ENCODE measurements around the gene HS3ST4.
A peak's percentile ranks its signal among the peaks of the same experiment; 100 is the strongest.
"Not testable (repeated sequence)": the region's sequence is repeated elsewhere in the genome, so short reads cannot be mapped to it uniquely, and the experiment has no call there.

The HS3ST4 gene

GRCh38 chr16:26005336-26005735 is 313.6 kb downstream of the HS3ST4 start:
- H3K36me3 ChIP-seq (ENCODE audit: control insufficient read depth in 5 of 5, insufficient read depth in 5 of 5, low read length in 5 of 5) = no peaks in the 10 kb centered on the region
- H3K4me1 ChIP-seq (ENCODE audit: control insufficient read depth in 5 of 5, insufficient read depth in 5 of 5, low read length in 5 of 5) = no peaks in the 10 kb centered on the region
- no peak overlapping the region for H3K4me3 ChIP-seq (ENCODE audit: low read depth in 1 of 5, low read length in 5 of 5)
- H3K27me3 ChIP-seq (ENCODE audit: control insufficient read depth in 5 of 5, insufficient read depth in 4 of 5, low read length in 5 of 5) = no peaks in the 10 kb centered on the region
- peaks cover 6 to 35% (median 13%) of the 10 kb centered on the region in 5 donors for H3K9me3 ChIP-seq (ENCODE audit: control insufficient read depth in 5 of 5, low read length in 5 of 5)
- H3K27ac ChIP-seq (ENCODE audit: low read depth, low read length) = no peak overlapping the region
- H3K9ac ChIP-seq (ENCODE audit: low read length in 5 of 5) = no peak overlapping the region

DNA sequence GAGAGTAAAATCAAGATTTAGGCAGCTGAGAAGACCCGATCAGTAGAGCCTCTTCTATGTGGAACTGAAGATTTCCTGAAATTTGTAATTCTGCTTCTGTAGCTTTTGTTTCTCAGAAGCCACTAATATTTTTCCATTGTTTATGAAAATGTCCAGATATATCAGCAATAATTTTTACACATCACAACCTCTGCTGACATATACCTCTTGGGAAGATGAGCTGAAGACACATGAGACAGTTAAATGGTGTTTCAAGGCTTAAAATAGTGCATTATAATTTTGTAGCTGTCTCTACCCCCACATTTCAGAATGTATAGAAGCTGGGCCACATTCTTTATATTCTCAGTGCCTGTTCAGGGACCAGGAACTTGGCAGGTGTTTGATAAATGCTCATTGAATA is 320.6 kb downstream of the HS3ST4 start:
- no peak overlapping the region for H3K27ac ChIP-seq (ENCODE audit: low read depth, low read length)
- H3K9ac ChIP-seq (ENCODE audit: low read length in 5 of 5) = no peak overlapping the region
- H3K9me3 ChIP-seq (ENCODE audit: control insufficient read depth in 5 of 5, low read length in 5 of 5) = peaks cover 7 to 31% (median 24%) of the 10 kb centered on the region in 5 donors
- no peaks in the 10 kb centered on the region for H3K36me3 ChIP-seq (ENCODE audit: control insufficient read depth in 5 of 5, insufficient read depth in 5 of 5, low read length in 5 of 5)
- no peaks in the 10 kb centered on the region for H3K27me3 ChIP-seq (ENCODE audit: control insufficient read depth in 5 of 5, insufficient read depth in 4 of 5, low read length in 5 of 5)
- H3K4me3 ChIP-seq (ENCODE audit: low read depth in 1 of 5, low read length in 5 of 5) = no peak overlapping the region
- H3K4me1 ChIP-seq (ENCODE audit: control insufficient read depth in 5 of 5, insufficient read depth in 5 of 5, low read length in 5 of 5) = no peaks in the 10 kb centered on the region

DNA sequence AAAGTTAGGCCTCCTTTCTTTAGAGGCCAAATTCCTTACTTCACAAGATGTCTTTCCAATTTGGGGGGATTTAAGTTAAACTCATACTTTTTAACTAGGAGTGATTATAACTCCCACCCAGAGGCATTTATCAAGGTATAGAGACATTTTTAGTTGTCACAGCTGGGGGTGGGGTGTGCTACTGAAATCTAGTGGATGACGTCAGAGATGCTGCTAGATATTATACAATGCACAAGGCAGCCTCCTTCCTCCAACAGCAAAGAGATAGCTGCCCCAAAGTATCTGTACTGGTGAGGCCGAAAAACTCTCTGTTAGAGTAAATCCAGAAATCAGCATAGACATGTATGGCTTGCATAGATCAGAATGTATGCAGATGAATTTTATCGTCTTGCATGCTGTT is 324.0 kb downstream of the HS3ST4 start:
- Histone ChIP-seq H3K36me3 (ENCODE audit: control insufficient read depth in 5 of 5, insufficient read depth in 5 of 5, low read length in 5 of 5) (no peaks in the 10 kb centered on the region), H3K9ac (ENCODE audit: low read length in 5 of 5) (no peak overlapping the region), H3K4me3 (ENCODE audit: low read depth in 1 of 5, low read length in 5 of 5) (no peak overlapping the region), H3K4me1 (ENCODE audit: control insufficient read depth in 5 of 5, insufficient read depth in 5 of 5, low read length in 5 of 5) (no peaks in the 10 kb centered on the region), H3K27me3 (ENCODE audit: control insufficient read depth in 5 of 5, insufficient read depth in 4 of 5, low read length in 5 of 5) (peaks cover 0 to 6% (median 0%) of the 10 kb centered on the region in 5 donors), H3K27ac (ENCODE audit: low read depth, low read length) (no peak overlapping the region), H3K9me3 (ENCODE audit: control insufficient read depth in 5 of 5, low read length in 5 of 5) (peaks cover 8 to 30% (median 24%) of the 10 kb centered on the region in 5 donors)

DNA sequence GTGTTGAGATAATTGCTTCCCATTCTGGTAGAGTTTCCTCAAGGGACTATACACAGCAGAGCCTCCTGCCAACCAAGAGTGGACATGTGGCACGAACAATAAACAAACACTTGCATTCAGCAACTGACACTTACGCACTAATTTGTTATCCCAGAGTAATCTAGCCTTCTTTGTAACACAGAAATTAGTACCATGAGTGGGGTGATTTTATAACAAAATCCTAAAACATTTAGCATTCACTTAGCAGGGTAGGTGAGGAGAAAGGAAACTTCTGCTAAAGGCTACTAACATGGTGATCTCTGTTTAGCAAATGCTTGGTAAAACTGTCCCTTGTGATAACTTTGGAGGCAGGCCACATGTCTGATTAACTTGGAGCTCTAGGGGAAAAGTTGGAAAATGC is 325.2 kb downstream of the HS3ST4 start:
- no peaks in the 10 kb centered on the region for H3K4me1 ChIP-seq (ENCODE audit: control insufficient read depth in 5 of 5, insufficient read depth in 5 of 5, low read length in 5 of 5)
- H3K9ac ChIP-seq (ENCODE audit: low read length in 5 of 5) = no peak overlapping the region
- H3K4me3 ChIP-seq (ENCODE audit: low read depth in 1 of 5, low read length in 5 of 5) = peak overlapping the region in 1 of 5 donors; percentile 12
- peaks cover 0 to 6% (median 0%) of the 10 kb centered on the region in 5 donors for H3K27me3 ChIP-seq (ENCODE audit: control insufficient read depth in 5 of 5, insufficient read depth in 4 of 5, low read length in 5 of 5)
- H3K9me3 ChIP-seq (ENCODE audit: control insufficient read depth in 5 of 5, low read length in 5 of 5) = peaks cover 8 to 30% (median 24%) of the 10 kb centered on the region in 5 donors
- no peaks in the 10 kb centered on the region for H3K36me3 ChIP-seq (ENCODE audit: control insufficient read depth in 5 of 5, insufficient read depth in 5 of 5, low read length in 5 of 5)
- H3K27ac ChIP-seq (ENCODE audit: low read depth, low read length) = no peak overlapping the region

- Histone ChIP-seq H3K4me1 (ENCODE audit: control insufficient read depth in 5 of 5, insufficient read depth in 5 of 5, low read length in 5 of 5) (no peaks in the 10 kb centered on the region), H3K9me3 (ENCODE audit: control insufficient read depth in 5 of 5, low read length in 5 of 5) (peaks cover 8 to 30% (median 21%) of the 10 kb centered on the region in 5 donors), H3K9ac (ENCODE audit: low read length in 5 of 5) (no peak overlapping the region), H3K27ac (ENCODE audit: low read depth, low read length) (no peak overlapping the region), H3K27me3 (ENCODE audit: control insufficient read depth in 5 of 5, insufficient read depth in 4 of 5, low read length in 5 of 5) (peaks cover 0 to 6% (median 0%) of the 10 kb centered on the region in 5 donors), H3K36me3 (ENCODE audit: control insufficient read depth in 5 of 5, insufficient read depth in 5 of 5, low read length in 5 of 5) (no peaks in the 10 kb centered on the region), H3K4me3 (ENCODE audit: low read depth in 1 of 5, low read length in 5 of 5) (no peak overlapping the region)
These were observed 327.9 kb downstream of the HS3ST4 start for GRCh38 chr16:26019381-26020242.

DNA sequence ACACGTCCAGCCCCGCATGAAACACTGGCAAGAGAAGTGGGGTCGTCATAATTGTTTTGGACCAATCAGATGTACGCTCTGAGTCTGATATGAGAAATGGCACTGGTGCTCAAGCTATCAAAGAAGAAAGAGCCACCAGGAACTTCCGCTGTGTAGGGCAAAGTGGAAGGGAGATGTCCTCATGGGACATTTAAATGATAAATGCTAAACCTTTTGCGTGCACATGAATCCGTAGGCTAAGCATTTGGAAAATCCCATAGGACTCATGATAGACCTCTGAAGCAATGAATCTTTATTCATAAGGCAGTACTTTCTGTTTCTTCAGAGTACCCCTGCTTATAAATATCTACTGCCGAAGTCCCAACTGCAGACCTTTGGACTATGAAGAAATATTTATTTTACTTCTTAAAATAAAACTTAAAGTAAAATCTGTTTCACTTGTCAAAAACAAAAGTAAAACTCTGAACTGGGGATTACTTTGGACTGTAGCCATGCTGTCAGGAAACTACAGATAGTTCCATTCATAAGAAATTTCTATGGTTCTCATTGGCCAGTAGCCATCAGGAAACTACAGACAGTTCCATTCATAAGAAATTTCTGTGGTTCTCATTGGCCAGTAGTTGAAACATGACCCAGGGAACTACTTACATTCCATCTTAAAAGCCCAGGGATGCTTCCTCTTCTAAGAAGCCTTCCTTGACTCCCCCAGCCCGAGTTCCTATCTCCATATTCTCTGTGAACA is 335.1 kb downstream of the HS3ST4 start:
- H3K36me3 ChIP-seq (ENCODE audit: control insufficient read depth in 5 of 5, insufficient read depth in 5 of 5, low read length in 5 of 5) = no peaks in the 10 kb centered on the region
- H3K4me1 ChIP-seq (ENCODE audit: control insufficient read depth in 5 of 5, insufficient read depth in 5 of 5, low read length in 5 of 5) = peaks cover 0 to 6% (median 0%) of the 10 kb centered on the region in 5 donors
- no peaks in the 10 kb centered on the region for H3K9me3 ChIP-seq (ENCODE audit: control insufficient read depth in 5 of 5, low read length in 5 of 5)
- H3K27me3 ChIP-seq (ENCODE audit: control insufficient read depth in 5 of 5, insufficient read depth in 4 of 5, low read length in 5 of 5) = peaks cover 0 to 3% (median 0%) of the 10 kb centered on the region in 5 donors
- H3K27ac ChIP-seq (ENCODE audit: low read depth, low read length) = no peak overlapping the region
- no peak overlapping the region for H3K9ac ChIP-seq (ENCODE audit: low read length in 5 of 5)
- H3K4me3 ChIP-seq (ENCODE audit: low read depth in 1 of 5, low read length in 5 of 5) = no peak overlapping the region

DNA sequence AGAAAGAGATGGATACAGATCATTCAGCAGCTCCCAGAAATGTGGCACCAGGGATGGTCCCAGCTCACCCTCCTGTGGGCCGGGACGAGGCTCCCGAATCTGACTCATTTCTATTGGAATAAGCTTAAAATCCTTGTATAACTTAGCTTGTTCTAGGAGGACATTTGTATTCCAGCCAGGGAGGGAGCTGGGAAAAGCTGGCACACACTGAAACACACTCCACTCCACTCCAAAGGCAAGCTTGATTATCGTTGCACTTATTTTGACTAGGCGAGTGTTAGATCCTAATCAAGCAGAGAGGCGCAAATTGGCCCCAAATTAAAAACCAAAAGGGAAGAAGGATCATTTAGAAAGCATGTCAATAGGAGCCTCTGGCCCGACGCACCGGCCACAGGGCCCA is 339.5 kb downstream of the HS3ST4 start:
- no peak overlapping the region for H3K9ac ChIP-seq (ENCODE audit: low read length in 5 of 5)
- no peak overlapping the region for H3K27ac ChIP-seq (ENCODE audit: low read depth, low read length)
- H3K4me1 ChIP-seq (ENCODE audit: control insufficient read depth in 5 of 5, insufficient read depth in 5 of 5, low read length in 5 of 5) = peaks cover 0 to 6% (median 0%) of the 10 kb centered on the region in 5 donors
- no peak overlapping the region for H3K4me3 ChIP-seq (ENCODE audit: low read depth in 1 of 5, low read length in 5 of 5)
- no peaks in the 10 kb centered on the region for H3K9me3 ChIP-seq (ENCODE audit: control insufficient read depth in 5 of 5, low read length in 5 of 5)
- H3K27me3 ChIP-seq (ENCODE audit: control insufficient read depth in 5 of 5, insufficient read depth in 4 of 5, low read length in 5 of 5) = peaks cover 0 to 3% (median 0%) of the 10 kb centered on the region in 5 donors
- H3K36me3 ChIP-seq (ENCODE audit: control insufficient read depth in 5 of 5, insufficient read depth in 5 of 5, low read length in 5 of 5) = no peaks in the 10 kb centered on the region

DNA sequence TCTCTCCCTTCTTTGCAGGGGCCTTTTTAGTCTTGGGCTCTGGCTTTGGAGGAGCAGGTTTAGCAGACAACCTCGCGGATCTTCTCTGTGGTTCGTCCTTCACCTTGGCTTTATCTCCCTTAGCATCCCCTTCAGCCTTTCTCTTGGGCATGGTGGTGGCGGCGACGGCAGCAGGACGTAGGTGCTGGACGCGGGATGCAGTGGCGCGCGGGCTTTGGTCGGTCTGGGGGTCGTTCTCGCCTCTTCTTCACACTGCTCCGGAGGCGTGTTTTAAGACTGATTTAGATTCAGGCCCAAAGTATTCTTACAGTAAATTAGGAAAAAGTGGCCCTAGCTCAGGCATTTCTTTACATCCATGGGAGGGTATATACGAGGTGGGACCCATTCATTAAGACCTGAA is 340.9 kb downstream of the HS3ST4 start:
- H3K27me3 ChIP-seq (ENCODE audit: control insufficient read depth in 5 of 5, insufficient read depth in 4 of 5, low read length in 5 of 5); H3K9ac ChIP-seq (ENCODE audit: low read length in 5 of 5); H3K4me3 ChIP-seq (ENCODE audit: low read depth in 1 of 5, low read length in 5 of 5); H3K4me1 ChIP-seq (ENCODE audit: control insufficient read depth in 5 of 5, insufficient read depth in 5 of 5, low read length in 5 of 5); H3K9me3 ChIP-seq (ENCODE audit: control insufficient read depth in 5 of 5, low read length in 5 of 5); H3K36me3 ChIP-seq (ENCODE audit: control insufficient read depth in 5 of 5, insufficient read depth in 5 of 5, low read length in 5 of 5); H3K27ac ChIP-seq (ENCODE audit: low read depth, low read length): not testable (repeated sequence)

DNA sequence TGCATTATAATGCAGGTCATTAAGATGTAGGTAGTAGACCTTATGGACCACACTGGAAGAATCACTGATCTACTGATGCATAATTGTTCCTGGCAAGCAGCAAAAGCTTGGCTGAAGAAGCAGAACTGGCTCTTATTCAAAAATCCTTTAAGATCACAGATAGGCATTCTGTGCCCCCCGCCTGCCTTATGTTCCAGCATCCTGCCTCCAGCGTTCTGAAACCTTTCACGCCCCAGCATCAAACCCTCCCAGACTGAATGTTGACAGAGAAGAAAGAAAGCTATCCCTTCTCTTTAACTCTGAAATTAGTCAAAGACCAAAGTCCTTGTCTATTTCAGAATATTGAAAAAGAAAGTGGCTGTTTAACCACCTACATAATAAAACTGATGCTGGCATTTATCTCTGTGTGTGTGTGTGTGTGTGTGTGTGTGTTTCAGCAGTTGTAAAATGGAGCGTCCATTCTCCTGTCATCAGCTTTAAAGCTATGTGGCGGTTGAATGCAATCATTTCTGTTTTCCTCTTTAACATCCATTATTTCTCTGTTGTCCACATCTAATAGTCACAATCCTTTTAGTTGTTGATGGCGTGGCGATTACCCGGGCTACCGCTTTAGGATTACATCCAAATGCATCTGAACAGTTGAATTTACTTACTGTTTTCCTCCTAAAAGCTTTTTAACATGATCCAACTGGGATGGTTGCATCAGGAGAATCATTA is 350.4 kb downstream of the HS3ST4 start:
- no peaks in the 10 kb centered on the region for H3K36me3 ChIP-seq (ENCODE audit: control insufficient read depth in 5 of 5, insufficient read depth in 5 of 5, low read length in 5 of 5)
- H3K27ac ChIP-seq (ENCODE audit: low read depth, low read length) = no peak overlapping the region
- H3K4me3 ChIP-seq (ENCODE audit: low read depth in 1 of 5, low read length in 5 of 5) = no peak overlapping the region
- H3K27me3 ChIP-seq (ENCODE audit: control insufficient read depth in 5 of 5, insufficient read depth in 4 of 5, low read length in 5 of 5) = no peaks in the 10 kb centered on the region
- H3K4me1 ChIP-seq (ENCODE audit: control insufficient read depth in 5 of 5, insufficient read depth in 5 of 5, low read length in 5 of 5) = no peaks in the 10 kb centered on the region
- no peak overlapping the region for H3K9ac ChIP-seq (ENCODE audit: low read length in 5 of 5)
- H3K9me3 ChIP-seq (ENCODE audit: control insufficient read depth in 5 of 5, low read length in 5 of 5) = no peaks in the 10 kb centered on the region

Measured in subcutaneous abdominal adipose tissue (tissue), 5 donors.